Measurements from ENCODE around the gene FMNL3. TPM values are rescaled to one million over a fixed set of nuclear protein-coding genes. Genes with fewer than 3 reads are reported as not detected.
"Not testable (repeated sequence)": the region's sequence is repeated elsewhere in the genome, so short reads cannot be mapped to it uniquely, and the experiment has no call there.

FMNL3 gene
- total RNA-seq, 2 donors from 2014 or later = 2.9 to 8.0 TPM

GRCh38 chr12:49728446-49728845, 21.2 kb upstream of the FMNL3 start:
- no peak for DNase-seq
- intact Hi-C loops (cut with DNase I, micrococcal nuclease) = no loop called here
- ATAC-seq = no peak

- intact Hi-C loops (cut with DNase I, micrococcal nuclease); ATAC-seq; DNase-seq: not testable (repeated sequence)
These were observed 14.2 kb upstream of the FMNL3 start for GRCh38 chr12:49721355-49721754.

- intact Hi-C loops (cut with DNase I, micrococcal nuclease) = no loop called here
- ATAC-seq (no peak), DNase-seq (no peak)
These were observed 13.0 kb upstream of the FMNL3 start for GRCh38 chr12:49720214-49720613.

DNA sequence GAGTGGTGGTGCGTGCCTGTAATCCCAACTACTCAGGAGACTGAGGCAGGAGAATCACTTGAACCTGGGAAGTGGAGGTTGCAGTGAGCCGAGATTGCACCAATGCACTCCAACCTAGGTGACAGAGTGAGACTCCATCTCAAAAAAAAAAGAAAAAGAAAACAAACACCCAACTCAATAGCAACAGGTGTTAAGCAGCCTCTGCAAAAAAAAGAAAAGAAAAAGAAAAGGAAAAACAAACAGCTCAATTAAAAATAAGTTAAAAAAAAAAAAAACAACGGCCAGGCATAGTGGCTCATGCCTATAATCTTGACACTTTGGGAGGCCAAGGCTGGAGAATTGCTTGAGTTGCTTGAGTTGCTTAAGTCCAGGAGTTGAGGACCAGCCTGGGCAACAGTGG, 10.6 kb upstream of the FMNL3 start:
- intact Hi-C loops (cut with DNase I, micrococcal nuclease); DNase-seq; ATAC-seq: not testable (repeated sequence)

DNA sequence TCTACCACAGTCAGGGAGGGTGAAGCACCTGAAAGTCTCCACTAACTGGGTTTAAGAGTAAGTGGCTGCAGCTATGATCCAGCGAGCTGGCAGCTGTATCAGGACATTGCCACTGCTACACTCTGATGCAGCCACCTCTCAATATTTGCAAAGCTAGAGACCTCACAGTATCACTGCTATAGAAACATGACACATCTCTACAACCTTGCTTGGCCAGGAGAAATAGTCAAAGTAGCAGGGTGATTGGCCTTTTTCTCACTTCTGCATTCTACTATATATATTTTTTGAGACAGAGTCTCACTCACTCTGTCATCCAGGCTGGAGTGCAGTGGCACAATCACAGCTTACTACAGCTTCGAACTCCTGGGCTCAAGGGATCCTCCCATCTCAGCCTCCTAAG, 9.3 kb upstream of the FMNL3 start:
- DNase-seq (no peak), ATAC-seq (no peak)
- intact Hi-C loops (cut with DNase I, micrococcal nuclease) = no loop called here

- intact Hi-C loops (cut with DNase I, micrococcal nuclease); DNase-seq; ATAC-seq: not testable (repeated sequence)
These were observed 6.7 kb upstream of the FMNL3 start for GRCh38 chr12:49713952-49714351.

DNA sequence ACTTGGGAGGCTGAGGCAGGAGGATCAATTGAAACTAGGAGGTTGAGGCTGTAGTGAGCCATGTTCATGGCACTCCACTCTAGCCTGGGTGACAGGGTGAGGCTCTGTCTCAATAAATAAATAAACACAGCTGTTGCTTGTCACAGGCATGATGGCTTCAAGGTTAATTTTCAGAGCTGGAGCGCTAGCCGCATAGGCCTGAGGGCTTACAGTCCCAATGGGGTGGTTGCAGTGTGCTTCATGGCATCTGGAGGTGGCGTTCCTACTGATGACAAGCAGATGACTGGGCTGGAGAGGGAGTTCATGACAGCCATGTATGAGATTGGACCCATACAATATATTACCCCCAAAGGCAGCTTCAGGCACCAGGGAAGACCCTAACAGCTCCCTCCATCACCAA, 1.6 kb upstream of the FMNL3 start:
- ATAC-seq (no peak), DNase-seq (no peak)
- intact Hi-C loops (cut with DNase I, micrococcal nuclease) = loop anchor here (5.0 kb wide), 2 partner anchors 62 to 67 kb away; no protein-coding TSS in a partner anchor

DNA sequence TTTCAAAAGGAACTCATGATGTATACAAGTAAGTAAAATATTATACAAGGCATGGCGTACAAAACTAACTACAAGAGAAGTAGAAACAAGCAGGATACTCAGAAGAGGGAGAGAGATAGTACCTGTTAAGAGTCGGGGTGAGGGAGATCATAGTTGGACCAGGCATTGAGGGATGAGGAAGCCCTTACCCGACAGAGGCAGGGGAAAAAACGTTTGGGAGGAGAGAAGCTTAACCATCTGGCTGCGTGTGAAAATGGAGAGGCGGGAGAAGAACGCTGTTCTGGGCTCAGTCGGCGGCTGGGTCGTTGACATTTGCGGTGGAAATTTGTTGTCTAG, 575 bp upstream of the FMNL3 start:
- no peak for DNase-seq
- ATAC-seq = no peak
- intact Hi-C loops (cut with DNase I, micrococcal nuclease) = loop anchor here (5.0 kb wide), 2 partner anchors 60 to 65 kb away; no protein-coding TSS in a partner anchor

- intact Hi-C loops (cut with DNase I, micrococcal nuclease) = loop anchor here (5.0 kb wide), 2 partner anchors 59 to 64 kb away; no protein-coding TSS in a partner anchor
- ATAC-seq (no peak), DNase-seq (peak; percentile 25 to 39)
These were observed 666 bp downstream of the FMNL3 start for GRCh38 chr12:49706351-49707127.

- ATAC-seq (no peak), DNase-seq (peak; percentile 21 to 27)
- intact Hi-C loops (cut with DNase I, micrococcal nuclease) = loop anchor here (5.0 kb wide), 2 partner anchors 58 to 63 kb away; no protein-coding TSS in a partner anchor
These were observed 1.6 kb downstream of the FMNL3 start for GRCh38 chr12:49705479-49706134.

GRCh38 chr12:49703647-49704137, 3.5 kb downstream of the FMNL3 start:
- ATAC-seq (no peak), DNase-seq (no peak)
- intact Hi-C loops (cut with DNase I, micrococcal nuclease) = no loop called here

DNA sequence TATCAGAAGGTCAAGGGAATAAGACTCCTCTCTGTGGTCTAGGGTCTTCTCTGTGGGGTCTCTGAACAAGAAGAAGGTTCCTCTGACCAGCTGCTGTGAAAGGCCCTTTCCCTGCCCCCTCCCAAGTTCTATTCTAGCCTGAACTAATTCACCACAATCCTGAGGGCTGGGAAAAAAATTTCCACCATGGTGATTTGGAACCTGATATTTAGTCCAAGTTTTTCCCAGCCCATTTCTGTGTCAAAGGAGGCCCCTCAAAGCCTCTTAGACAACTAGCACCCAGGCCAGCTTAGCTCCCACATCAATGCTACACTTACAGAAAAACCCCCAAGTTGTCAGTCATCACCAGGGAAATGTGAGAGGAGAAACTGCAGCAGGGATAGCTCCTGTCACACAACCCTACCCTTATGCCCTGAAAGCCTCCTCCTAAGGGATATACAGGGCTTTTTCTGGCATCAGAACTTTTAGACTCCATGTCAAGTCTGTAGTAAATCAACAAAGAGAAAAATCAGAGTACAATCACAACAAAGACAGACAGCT, 4.5 kb downstream of the FMNL3 start:
- intact Hi-C loops (cut with DNase I, micrococcal nuclease) = no loop called here
- ATAC-seq (no peak), DNase-seq (no peak)

- no peak for ATAC-seq
- intact Hi-C loops (cut with DNase I, micrococcal nuclease) = no loop called here
- DNase-seq = no peak
These were observed 5.2 kb downstream of the FMNL3 start for GRCh38 chr12:49702009-49702408.

DNA sequence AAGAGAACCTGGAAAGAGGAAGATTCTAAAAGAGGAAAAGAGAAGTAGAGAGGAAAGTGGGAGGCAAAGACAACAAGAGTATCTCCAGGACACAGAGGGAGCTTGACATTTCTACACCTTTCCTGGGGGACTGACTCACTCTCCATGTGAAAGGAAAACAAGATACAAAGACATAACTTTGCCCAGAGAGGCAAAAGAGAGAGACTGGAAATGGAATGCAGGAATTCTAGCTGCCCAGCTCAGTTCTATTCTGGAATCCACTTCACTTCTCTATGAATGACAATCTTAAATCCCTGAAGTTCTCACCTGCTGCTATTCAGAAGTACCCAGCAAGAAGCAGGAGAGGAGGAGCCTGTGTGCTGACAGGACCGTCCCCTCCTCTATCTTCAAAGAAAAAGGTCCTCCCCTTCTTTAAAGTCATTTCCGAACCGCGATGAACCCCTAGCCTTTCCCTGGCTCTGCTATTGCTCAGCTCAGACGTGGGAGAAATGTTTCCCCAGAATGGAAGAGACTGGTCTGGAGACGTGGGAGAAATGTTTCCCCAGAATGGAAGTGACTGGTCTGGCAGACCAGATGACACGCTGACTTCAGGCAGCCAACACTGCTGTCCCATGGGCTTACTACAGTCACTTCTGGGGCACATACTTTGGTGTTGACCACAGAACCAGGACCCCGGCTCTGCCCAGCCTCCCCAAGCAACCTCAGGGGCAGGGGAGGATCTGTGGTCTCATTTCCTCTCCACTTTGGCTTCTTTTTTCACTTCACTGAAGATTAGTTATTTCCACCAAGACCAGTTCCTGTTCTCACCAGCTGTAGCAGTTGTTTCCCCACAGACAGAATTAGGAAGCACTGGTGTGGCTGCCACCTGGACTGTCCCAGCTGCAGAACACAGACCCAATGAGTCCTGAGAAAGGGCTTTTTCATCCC, 8.3 kb downstream of the FMNL3 start:
- ATAC-seq = peak; percentile 22
- intact Hi-C loops (cut with DNase I, micrococcal nuclease) = no loop called here
- DNase-seq = peak; percentile 21 to 37

DNA sequence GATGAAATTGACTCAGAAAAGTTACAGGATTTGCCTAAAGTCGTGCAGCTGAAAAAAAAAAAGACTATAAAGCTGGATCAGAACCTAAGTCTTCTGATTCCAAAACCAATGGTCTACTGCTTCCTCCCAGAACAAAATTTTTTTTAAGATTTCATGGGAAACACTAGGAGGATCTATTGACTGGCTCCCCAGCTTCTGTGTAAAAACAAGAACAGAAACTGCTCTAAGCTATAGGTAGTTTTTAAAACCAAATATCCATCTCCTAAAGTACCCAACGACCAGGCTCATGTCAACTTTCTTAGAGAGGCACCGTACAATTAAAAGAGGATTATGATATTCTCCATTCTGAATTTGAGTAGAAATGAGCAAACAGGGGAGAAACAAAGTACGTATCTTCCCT, 9.4 kb downstream of the FMNL3 start:
- ATAC-seq (no peak), DNase-seq (no peak)
- intact Hi-C loops (cut with DNase I, micrococcal nuclease) = no loop called here

GRCh38 chr12:49696723-49697122, 10.5 kb downstream of the FMNL3 start:
- ATAC-seq = no peak
- intact Hi-C loops (cut with DNase I, micrococcal nuclease) = no loop called here
- DNase-seq = no peak

GRCh38 chr12:49693931-49694444, 13.2 kb downstream of the FMNL3 start:
- ATAC-seq (no peak), DNase-seq (no peak)
- intact Hi-C loops (cut with DNase I, micrococcal nuclease) = loop anchor here in 1 of 2 donors (5.0 kb wide), 1 partner anchor 127 kb away; the partner anchor contains the start of gene MCRS1

DNA sequence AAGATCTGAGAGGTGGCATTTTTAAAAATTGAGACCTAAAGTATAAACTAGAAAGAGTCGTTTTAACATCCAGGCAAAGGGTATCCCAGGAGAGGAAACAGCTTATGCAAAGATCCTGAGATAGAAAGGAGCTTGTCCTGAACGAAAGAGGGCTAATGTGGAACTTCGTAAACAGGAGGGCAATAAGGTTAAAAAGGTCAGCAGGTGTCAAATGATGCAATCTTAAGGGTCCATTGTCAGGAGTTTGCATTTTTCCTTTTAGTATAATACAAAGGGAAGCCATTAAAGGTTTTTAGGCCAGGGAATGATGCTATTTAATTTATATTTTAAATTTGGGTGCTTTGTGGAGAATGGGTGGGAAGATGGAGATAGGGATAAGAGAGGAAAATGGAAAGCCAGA, 14.4 kb downstream of the FMNL3 start:
- DNase-seq (no peak), ATAC-seq (no peak)
- intact Hi-C loops (cut with DNase I, micrococcal nuclease) = loop anchor here in 1 of 2 donors (5.0 kb wide), 1 partner anchor 126 kb away; the partner anchor contains the start of gene MCRS1

Data from left colon (tissue), 2 donors.